Ovary (tissue), 3 donors: ENCODE results near the gene IL1B.

Experiments
- POLR2A ChIP-seq: fragments of 450-650 bp; IDR thresholded peaks from one replicate; pipeline ENCODE4 v1.6.1; 2017; ENCODE audit warnings: antibody characterized with exemption, mild to moderate bottlenecking, moderate library complexity
- TF ChIP-seq, protein P1 (sequence below), 3 donors: fragments of 450-650 bp in 2 of 3; fragments of 200-600 bp in 1 of 3; IDR thresholded peaks; one replicate each; pipeline versions ENCODE4 v1.5.1 to v1.8.0; 2016 to 2022; ENCODE audit warnings: antibody characterized with exemption in 3 of 3, mild to moderate bottlenecking in 1 of 3
- donor health status: DM: no; HTN: no; CAD: no.

DNA sequence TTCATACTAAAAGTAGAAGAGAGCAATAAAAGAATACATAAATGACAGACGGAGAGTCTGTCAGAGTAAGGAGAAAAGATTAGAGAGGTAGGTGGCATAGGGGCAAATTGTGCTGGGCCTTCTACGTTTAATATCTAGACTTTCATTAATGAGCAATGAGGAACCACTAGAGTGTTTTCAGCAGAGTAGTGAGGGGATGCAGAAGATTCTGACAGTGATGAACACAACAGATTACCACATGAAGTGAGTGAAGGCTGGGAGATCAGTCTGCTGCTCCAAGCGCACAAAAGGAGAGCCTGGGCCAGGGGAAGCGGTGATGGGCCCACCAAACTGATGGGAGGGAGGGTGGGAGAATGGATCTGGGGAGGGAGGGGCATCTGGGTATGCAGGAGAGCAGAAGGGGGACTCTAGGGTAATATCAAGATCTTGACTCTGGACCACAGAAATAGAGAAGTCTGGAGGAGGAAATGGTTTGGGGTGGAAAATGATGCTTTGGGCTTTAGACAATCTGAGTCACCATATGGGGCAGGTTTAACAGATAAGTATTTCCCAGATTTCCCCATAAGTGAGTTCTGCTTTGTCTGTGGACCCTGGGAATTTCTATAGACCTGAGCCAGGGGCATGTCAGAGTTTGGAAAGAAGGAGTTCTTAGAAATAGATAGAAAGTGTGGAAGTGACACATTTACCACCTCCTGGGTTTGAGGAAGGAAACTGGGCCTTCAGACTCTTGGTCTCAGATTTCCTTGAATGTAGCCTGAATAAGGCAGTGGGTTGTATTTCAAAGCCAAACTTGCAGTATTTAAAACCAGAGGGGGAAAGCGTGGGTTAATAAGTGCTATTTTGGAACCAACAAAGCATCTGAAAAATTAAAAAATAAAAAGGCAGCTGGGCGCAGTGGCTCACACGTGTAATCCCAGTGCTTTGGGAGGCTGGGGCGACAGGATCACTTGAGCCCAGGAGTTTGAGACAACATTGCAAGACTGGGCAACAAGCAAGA is 37.3 kb downstream of the IL1B start:
- TF ChIP-seq, protein P1, sequence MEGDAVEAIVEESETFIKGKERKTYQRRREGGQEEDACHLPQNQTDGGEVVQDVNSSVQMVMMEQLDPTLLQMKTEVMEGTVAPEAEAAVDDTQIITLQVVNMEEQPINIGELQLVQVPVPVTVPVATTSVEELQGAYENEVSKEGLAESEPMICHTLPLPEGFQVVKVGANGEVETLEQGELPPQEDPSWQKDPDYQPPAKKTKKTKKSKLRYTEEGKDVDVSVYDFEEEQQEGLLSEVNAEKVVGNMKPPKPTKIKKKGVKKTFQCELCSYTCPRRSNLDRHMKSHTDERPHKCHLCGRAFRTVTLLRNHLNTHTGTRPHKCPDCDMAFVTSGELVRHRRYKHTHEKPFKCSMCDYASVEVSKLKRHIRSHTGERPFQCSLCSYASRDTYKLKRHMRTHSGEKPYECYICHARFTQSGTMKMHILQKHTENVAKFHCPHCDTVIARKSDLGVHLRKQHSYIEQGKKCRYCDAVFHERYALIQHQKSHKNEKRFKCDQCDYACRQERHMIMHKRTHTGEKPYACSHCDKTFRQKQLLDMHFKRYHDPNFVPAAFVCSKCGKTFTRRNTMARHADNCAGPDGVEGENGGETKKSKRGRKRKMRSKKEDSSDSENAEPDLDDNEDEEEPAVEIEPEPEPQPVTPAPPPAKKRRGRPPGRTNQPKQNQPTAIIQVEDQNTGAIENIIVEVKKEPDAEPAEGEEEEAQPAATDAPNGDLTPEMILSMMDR (IDR thresholded peaks at IDR 0.05): no peak
- no peak for TF ChIP-seq POLR2A
